C4-2B (cell line): ENCODE results near the gene GPR137B.

Experiments used
- CTCF ChIP-seq: fragments of 450-650 bp; conservative IDR thresholded peaks from 2 replicates; pipeline ENCODE4 v1.5.1; 2017; ENCODE audit warnings: mild to moderate bottlenecking
- ZFX ChIP-seq: fragments of 450-650 bp; IDR thresholded peaks from 2 replicates; pipeline ENCODE4 v1.6.1; 2017

GRCh38 chr1:236209185-236209584 lies 66.8 kb downstream of the GPR137B start:
- no peak for TF ChIP-seq CTCF
- no peak for TF ChIP-seq ZFX
